DND-41 (cell line): Measurements from ENCODE around the gene CXCL16.

Experiments
- EZH2 ChIP-seq: IDR thresholded peaks from 3 replicates; pipeline ENCODE4 v1.6.1; 2012; ENCODE audit warnings: borderline replicate concordance, low read depth, mild to moderate bottlenecking, moderate library complexity, low read length, inconsistent platforms; ENCODE audit not compliant: severe bottlenecking
- TF ChIP-seq, protein P1 (sequence below): IDR thresholded peaks from 2 replicates; pipeline ENCODE4 v1.5.1; 2012; ENCODE audit warnings: borderline replicate concordance, low read length, moderate library complexity, mild to moderate bottlenecking; ENCODE audit not compliant: poor library complexity, severe bottlenecking; ENCODE audit errors: extremely low read depth

DNA sequence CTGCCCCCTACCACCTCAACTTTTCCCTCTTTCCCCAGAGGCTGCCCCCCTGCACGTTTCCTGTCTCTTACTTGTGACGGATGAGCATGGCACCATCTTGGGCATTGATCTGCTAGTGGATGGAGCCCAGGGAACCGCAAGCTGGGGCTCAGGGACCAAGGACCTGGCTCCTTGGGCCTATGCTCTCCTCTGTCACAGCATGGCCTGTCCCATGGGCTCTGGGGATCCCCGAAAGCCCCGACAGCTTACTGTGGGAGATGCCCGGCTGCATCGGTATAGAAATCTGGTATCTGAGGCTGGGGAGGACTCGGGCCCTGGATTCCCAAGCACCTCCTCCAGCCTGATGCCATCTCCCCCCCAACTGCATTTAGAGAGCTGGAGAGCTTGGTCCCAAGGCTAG, 1.8 kb upstream of the CXCL16 start:
- TF ChIP-seq, protein P1, sequence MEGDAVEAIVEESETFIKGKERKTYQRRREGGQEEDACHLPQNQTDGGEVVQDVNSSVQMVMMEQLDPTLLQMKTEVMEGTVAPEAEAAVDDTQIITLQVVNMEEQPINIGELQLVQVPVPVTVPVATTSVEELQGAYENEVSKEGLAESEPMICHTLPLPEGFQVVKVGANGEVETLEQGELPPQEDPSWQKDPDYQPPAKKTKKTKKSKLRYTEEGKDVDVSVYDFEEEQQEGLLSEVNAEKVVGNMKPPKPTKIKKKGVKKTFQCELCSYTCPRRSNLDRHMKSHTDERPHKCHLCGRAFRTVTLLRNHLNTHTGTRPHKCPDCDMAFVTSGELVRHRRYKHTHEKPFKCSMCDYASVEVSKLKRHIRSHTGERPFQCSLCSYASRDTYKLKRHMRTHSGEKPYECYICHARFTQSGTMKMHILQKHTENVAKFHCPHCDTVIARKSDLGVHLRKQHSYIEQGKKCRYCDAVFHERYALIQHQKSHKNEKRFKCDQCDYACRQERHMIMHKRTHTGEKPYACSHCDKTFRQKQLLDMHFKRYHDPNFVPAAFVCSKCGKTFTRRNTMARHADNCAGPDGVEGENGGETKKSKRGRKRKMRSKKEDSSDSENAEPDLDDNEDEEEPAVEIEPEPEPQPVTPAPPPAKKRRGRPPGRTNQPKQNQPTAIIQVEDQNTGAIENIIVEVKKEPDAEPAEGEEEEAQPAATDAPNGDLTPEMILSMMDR: no peak
- no peak for TF ChIP-seq EZH2
